WERI-Rb-1 (cell line): Measurements from ENCODE around the gene TUBA3C.
"Not testable (repeated sequence)": the region's sequence is repeated elsewhere in the genome, so short reads cannot be mapped to it uniquely, and the experiment has no call there.

Source experiments
- DNase-seq: peaks from one replicate; pipeline ENCODE4 v3.0.0-alpha.2; 2020
- H3K27ac ChIP-seq: fragments of 250-450 bp; sonication (Bioruptor Pico); 2 replicates; pipeline ENCODE4 v1.5.1; 2020; ENCODE audit warnings: mild to moderate bottlenecking, moderate library complexity
- H3K27me3 ChIP-seq: fragments of 250-450 bp; sonication (Bioruptor Pico); 2 replicates; pipeline ENCODE4 v1.5.1; 2021; ENCODE audit warnings: mild to moderate bottlenecking, low read depth, moderate library complexity; ENCODE audit not compliant: insufficient read depth, severe bottlenecking
- H3K36me3 ChIP-seq: fragments of 250-450 bp; sonication (Bioruptor Pico); 2 replicates; pipeline ENCODE4 v1.5.1; 2020; ENCODE audit warnings: mild to moderate bottlenecking, moderate library complexity
- H3K4me3 ChIP-seq: 2 replicates; pipeline ENCODE4 v1.5.1; 2011; ENCODE audit warnings: low read depth, mild to moderate bottlenecking, control low read depth, low read length
- H3K9me3 ChIP-seq: fragments of 250-450 bp; sonication (Bioruptor Pico); 2 replicates; pipeline ENCODE4 v1.5.1; 2021; ENCODE audit warnings: mild to moderate bottlenecking, moderate library complexity; ENCODE audit not compliant: severe bottlenecking
- CTCF ChIP-seq: IDR thresholded peaks from 2 replicates; pipeline ENCODE4 v1.5.1; 2011; ENCODE audit warnings: low read depth, mild to moderate bottlenecking, control low read depth, inconsistent platforms, low read length

Gene TUBA3C

GRCh38 chr13:19178901-19179593 is 2.6 kb downstream of the TUBA3C start:
- no peak overlapping the region for H3K27ac ChIP-seq
- peaks cover 15% of the 10 kb centered on the region for H3K9me3 ChIP-seq
- DNase-seq = no peak
- no peaks in the 10 kb centered on the region for H3K36me3 ChIP-seq
- TF ChIP-seq CTCF = no peak
- peaks cover 89% of the 10 kb centered on the region for H3K27me3 ChIP-seq
- H3K4me3 ChIP-seq = no peak overlapping the region

GRCh38 chr13:19176981-19177776 is 4.4 kb downstream of the TUBA3C start:
- not testable (repeated sequence) for DNase-seq, H3K4me3 ChIP-seq, H3K27ac ChIP-seq, H3K36me3 ChIP-seq
- Histone ChIP-seq H3K27me3 (peaks cover 89% of the 10 kb centered on the region), H3K9me3 (peaks cover 15% of the 10 kb centered on the region)

GRCh38 chr13:19173752-19174151 is 7.9 kb downstream of the TUBA3C start:
- Histone ChIP-seq H3K36me3 (no peaks in the 10 kb centered on the region), H3K4me3 (no peak overlapping the region), H3K27ac (no peak overlapping the region), H3K27me3 (peaks cover 87% of the 10 kb centered on the region), H3K9me3 (peaks cover 8% of the 10 kb centered on the region)
- no peak for TF ChIP-seq CTCF
- no peak for DNase-seq

- Histone ChIP-seq H3K36me3 (no peaks in the 10 kb centered on the region), H3K9me3 (peaks cover 5% of the 10 kb centered on the region), H3K27ac (no peak overlapping the region), H3K4me3 (no peak overlapping the region), H3K27me3 (peaks cover 88% of the 10 kb centered on the region)
- TF ChIP-seq CTCF = no peak
- no peak for DNase-seq
Observed at GRCh38 chr13:19172647-19173030, 9.0 kb downstream of the TUBA3C start.

DNA sequence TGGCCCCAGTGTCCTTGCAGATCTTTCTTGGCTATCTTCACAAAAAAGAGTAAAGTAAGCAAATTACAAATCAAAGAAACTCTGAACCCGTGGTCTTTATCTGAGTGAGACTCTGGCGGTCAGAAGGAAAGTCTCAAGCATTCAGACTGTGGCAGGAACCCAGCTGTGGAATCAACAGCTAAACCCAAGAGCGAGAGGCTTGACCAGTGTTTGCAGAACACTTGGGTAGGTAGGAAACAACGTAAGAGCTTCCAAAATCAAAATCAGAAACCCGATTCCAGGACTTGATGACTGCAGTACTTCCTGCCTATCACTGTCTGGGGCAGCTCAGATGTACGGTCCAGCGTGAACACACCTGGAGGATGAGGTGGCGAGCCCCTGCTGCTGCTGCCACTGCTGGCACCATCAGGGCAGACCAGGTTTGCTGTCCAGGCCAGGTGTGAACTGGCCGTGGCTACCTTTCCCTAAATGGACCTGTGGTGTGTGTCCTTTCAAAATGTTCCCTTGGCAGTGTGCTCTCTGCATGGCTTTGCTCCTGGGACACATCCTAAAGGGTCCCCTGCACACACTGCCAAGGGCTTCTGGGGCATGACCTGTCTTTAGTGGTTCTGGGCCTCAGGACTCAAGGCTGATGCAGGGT is 9.5 kb downstream of the TUBA3C start:
- H3K9me3 ChIP-seq = peaks cover 5% of the 10 kb centered on the region
- no peak for TF ChIP-seq CTCF
- H3K4me3 ChIP-seq = no peak overlapping the region
- no peak overlapping the region for H3K27ac ChIP-seq
- DNase-seq = no peak
- H3K36me3 ChIP-seq = no peaks in the 10 kb centered on the region
- H3K27me3 ChIP-seq = peaks cover 93% of the 10 kb centered on the region

- Histone ChIP-seq H3K27me3 (peaks cover 94% of the 10 kb centered on the region), H3K36me3 (no peaks in the 10 kb centered on the region), H3K27ac (no peak overlapping the region), H3K9me3 (peaks cover 3% of the 10 kb centered on the region), H3K4me3 (no peak overlapping the region)
- no peak for DNase-seq
- no peak for TF ChIP-seq CTCF
Observed at GRCh38 chr13:19171563-19171962, 10.1 kb downstream of the TUBA3C start.
